DOHH2 (cell line): Measurements from ENCODE around the gene GCN1.

Experiments
- EZH2phosphoT487 ChIP-seq: fragments of 200-600 bp; sonication (generic); IDR thresholded peaks from 2 replicates; pipeline ENCODE4 v1.6.1; 2017; ENCODE audit warnings: borderline replicate concordance, mild to moderate bottlenecking, antibody characterized with exemption, low read length, moderate library complexity, mixed read lengths
- TF ChIP-seq, protein P1 (sequence below): fragments of 200-600 bp; sonication (generic); IDR thresholded peaks from one replicate; pipeline ENCODE4 v1.5.1; 2014; ENCODE audit warnings: antibody characterized with exemption, mild to moderate bottlenecking, low read depth, low read length; ENCODE audit not compliant: poor library complexity, severe bottlenecking

GRCh38 chr12:120086801-120087621 is 107.5 kb downstream of the GCN1 start:
- TF ChIP-seq, protein P1, sequence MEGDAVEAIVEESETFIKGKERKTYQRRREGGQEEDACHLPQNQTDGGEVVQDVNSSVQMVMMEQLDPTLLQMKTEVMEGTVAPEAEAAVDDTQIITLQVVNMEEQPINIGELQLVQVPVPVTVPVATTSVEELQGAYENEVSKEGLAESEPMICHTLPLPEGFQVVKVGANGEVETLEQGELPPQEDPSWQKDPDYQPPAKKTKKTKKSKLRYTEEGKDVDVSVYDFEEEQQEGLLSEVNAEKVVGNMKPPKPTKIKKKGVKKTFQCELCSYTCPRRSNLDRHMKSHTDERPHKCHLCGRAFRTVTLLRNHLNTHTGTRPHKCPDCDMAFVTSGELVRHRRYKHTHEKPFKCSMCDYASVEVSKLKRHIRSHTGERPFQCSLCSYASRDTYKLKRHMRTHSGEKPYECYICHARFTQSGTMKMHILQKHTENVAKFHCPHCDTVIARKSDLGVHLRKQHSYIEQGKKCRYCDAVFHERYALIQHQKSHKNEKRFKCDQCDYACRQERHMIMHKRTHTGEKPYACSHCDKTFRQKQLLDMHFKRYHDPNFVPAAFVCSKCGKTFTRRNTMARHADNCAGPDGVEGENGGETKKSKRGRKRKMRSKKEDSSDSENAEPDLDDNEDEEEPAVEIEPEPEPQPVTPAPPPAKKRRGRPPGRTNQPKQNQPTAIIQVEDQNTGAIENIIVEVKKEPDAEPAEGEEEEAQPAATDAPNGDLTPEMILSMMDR: peak; percentile 91
- no peak for TF ChIP-seq EZH2phosphoT487
